Measurements from ENCODE around the gene OTUB2.

OTUB2 gene

DNA sequence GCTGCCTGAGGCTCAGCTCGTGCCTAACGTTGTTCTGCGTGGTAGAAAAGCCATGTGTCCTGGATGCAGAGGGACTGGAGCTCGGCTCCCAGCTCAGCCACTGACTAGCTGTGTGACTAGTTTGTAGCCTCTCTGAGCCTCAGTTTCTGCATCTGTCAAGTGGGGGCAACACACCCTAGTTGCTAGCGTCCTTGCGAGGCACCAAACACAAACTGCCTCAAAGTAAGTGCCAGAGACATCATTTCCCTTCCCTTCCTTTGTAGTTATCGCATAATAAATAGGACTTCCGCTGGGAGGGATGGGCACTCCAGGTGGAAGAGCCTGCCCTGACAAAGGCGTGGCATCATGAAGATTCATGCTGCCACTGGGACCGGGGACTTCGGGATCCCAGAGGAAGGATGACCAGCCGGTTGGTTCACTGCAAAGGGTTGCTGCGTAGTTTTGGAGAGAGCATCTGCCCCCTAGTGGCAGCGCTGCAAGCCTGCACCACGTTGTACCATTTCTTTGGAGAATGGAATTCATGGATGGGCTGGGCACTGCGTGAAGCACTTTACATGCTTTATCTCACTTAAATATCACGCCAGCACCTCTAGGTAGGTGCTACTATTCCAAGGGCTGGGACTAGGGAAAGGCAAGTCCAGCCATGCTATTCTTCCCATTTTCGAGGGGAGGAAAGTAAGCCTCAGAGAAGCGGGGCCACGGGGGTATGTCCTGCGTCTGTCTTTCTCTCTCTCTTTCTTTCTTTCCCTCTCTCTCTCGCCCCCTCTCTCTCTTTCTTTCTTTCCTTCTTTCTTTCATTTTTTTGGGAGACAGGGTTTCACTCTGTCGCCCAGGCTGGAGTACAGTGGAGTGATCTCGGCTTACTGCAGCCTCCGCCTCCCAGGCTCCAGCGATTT lies 24.4 kb upstream of the OTUB2 start:
- FAIRE-seq (peak; percentile 97), DNase-seq (ENCODE audit: insufficient read length, low spot score) (peak; percentile 65)
- TF ChIP-seq POU2F2 (IDR thresholded peaks at IDR 0.05; ENCODE audit: low read depth, low read length) (no peak), PAX5 (IDR thresholded peaks at IDR 0.05; ENCODE audit: insufficient read depth, low read length, severe bottlenecking) (no peak), POLR2AphosphoS5 (IDR thresholded peaks at IDR 0.05; ENCODE audit: low read depth, low read length) (no peak), POLR2A (IDR thresholded peaks at IDR 0.05; ENCODE audit: low read depth, low read length) (no peak), SPI1 (IDR thresholded peaks at IDR 0.05; ENCODE audit: low read depth, low read length) (no peak), TAF1 (IDR thresholded peaks at IDR 0.05; ENCODE audit: low read depth, low read length) (no peak)

DNA sequence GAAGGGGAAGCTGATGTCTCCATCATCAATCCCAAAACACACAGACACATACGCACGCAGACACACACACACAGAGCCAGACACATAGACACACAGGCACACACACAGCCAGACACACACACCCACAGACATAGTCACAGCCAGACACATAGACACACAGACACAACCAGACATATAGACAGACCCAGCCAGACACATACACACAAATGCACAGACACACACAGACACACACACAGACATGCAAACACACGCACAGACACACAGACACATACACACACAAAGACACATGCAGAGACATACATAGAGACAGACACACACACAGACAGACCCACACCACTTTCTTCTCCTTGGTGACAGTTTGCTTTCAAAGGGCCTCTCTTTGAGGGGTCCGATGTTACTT lies 22.7 kb upstream of the OTUB2 start:
- DNase-seq (ENCODE audit: insufficient read length, low spot score) (no peak), FAIRE-seq (peak; percentile 74)

DNA sequence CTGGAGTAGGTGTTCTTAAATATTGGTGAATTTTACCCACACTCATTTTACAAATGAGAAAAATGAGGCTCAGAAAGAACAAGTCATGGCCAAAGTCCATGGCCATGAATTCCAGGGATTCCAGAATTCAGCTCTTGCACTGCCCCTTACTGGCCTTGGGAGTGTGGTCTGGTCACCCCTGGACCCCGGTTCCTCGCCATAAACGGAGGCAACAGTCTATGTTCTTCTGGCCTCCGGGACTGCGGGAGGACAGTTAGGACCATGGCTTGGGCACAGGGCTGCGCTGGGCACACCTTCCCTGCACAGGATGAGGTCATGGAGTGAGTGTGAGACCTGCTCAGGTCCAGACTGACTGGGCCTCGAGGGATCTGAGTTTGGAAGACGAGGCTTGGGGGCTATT lies 22.1 kb upstream of the OTUB2 start:
- FAIRE-seq: no peak
- TF ChIP-seq PAX5 (IDR thresholded peaks at IDR 0.05; ENCODE audit: insufficient read depth, low read length, severe bottlenecking): no peak
- no peak for TF ChIP-seq POU2F2 (IDR thresholded peaks at IDR 0.05; ENCODE audit: low read depth, low read length)
- no peak for TF ChIP-seq TAF1 (IDR thresholded peaks at IDR 0.05; ENCODE audit: low read depth, low read length)
- no peak for TF ChIP-seq SPI1 (IDR thresholded peaks at IDR 0.05; ENCODE audit: low read depth, low read length)
- no peak for TF ChIP-seq POLR2A (IDR thresholded peaks at IDR 0.05; ENCODE audit: low read depth, low read length)
- no peak for TF ChIP-seq POLR2AphosphoS5 (IDR thresholded peaks at IDR 0.05; ENCODE audit: low read depth, low read length)

More for the DNA sequence above, 22.7 kb upstream of the OTUB2 start:
- TF ChIP-seq POU2F2 (IDR thresholded peaks at IDR 0.05; ENCODE audit: low read depth, low read length): no peak

DNA sequence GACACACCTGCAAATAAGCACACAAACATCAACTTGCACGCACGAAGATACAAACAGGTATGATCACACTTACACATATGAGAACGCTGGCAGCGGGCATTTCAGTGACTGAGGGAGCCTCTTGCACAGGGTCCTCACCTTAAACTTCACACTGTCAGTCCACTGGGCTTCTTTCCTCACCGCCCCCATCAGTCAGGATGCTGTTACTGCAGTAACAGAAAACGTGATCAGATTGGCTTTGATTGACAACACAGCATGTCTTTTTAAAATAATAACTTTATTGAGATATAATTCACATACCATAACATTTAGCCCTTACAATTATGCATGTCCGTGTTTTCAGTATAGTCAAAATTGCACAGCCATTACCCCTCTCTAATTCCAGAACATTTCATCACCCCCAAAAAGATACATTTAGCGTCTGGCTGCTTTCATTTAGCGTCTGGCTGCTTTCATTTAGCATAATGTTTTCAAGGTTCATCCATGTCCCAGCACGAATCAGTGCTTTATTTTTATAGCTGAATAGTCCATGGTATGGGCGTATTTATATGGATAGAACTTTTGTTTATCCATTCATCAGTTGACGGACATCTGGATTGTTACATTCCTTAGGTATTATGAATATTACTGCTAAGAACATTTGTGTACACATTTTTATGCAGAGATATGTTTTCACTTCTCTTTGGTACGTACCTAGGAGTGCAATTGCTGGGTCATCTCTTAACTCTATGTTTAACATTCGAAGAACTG lies 20.6 kb upstream of the OTUB2 start:
- TF ChIP-seq POLR2A (IDR thresholded peaks at IDR 0.05; ENCODE audit: low read depth, low read length) (no peak), TAF1 (IDR thresholded peaks at IDR 0.05; ENCODE audit: low read depth, low read length) (no peak), POLR2AphosphoS5 (IDR thresholded peaks at IDR 0.05; ENCODE audit: low read depth, low read length) (no peak), POU2F2 (IDR thresholded peaks at IDR 0.05; ENCODE audit: low read depth, low read length) (no peak), PAX5 (IDR thresholded peaks at IDR 0.05; ENCODE audit: insufficient read depth, low read length, severe bottlenecking) (no peak), SPI1 (IDR thresholded peaks at IDR 0.05; ENCODE audit: low read depth, low read length) (no peak)
- DNase-seq (ENCODE audit: insufficient read length, low spot score) (no peak), FAIRE-seq (no peak)

More for the DNA sequence above, 22.1 kb upstream of the OTUB2 start:
- DNase-seq (ENCODE audit: insufficient read length, low spot score): no peak

DNA sequence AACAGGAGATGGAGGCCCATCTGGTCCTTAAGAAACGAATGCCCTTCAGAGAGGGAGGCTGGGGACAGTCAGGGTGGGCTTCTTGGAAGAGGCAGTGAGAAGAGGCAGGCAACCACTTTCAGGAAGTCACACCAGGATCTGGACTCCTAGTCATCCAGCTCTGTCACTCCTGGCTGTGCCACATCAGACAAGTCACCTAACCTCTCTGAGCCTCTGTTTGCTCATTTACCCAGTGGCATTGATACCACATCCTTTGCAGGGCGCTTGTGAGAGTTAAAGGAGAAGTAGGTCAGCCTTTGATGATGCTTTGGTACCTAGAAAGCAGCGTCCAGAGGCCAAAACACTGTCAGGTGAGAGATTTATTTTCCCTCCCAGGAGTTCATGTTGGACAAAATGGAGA lies 17.9 kb upstream of the OTUB2 start:
- DNase-seq (ENCODE audit: insufficient read length, low spot score) (no peak), FAIRE-seq (no peak)
- TF ChIP-seq POU2F2 (IDR thresholded peaks at IDR 0.05; ENCODE audit: low read depth, low read length) (no peak), POLR2AphosphoS5 (IDR thresholded peaks at IDR 0.05; ENCODE audit: low read depth, low read length) (no peak), SPI1 (IDR thresholded peaks at IDR 0.05; ENCODE audit: low read depth, low read length) (no peak), POLR2A (IDR thresholded peaks at IDR 0.05; ENCODE audit: low read depth, low read length) (no peak), TAF1 (IDR thresholded peaks at IDR 0.05; ENCODE audit: low read depth, low read length) (no peak), PAX5 (IDR thresholded peaks at IDR 0.05; ENCODE audit: insufficient read depth, low read length, severe bottlenecking) (no peak)

DNA sequence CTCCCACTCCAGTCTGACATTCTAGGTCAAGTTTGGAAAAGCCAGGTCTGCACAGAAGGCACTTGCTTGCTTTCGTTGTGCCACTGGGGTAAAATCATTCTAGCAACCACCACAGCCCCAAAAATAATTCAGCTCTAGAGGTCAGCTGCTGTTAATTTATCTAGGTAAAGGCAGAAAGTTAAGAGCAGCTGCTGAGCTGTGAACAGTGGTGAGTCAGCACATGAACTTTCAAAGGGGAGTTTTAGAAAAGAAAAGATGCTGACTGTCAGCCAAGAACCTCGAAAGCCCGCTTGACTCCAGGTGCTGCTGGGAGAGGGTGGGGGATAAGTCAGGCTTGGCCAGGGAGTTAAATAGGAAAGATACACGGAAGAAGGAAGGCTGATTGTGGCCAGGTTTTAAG lies 16.4 kb upstream of the OTUB2 start:
- DNase-seq (ENCODE audit: insufficient read length, low spot score) (no peak), FAIRE-seq (no peak)
- no peak for TF ChIP-seq POLR2A (IDR thresholded peaks at IDR 0.05; ENCODE audit: low read depth, low read length)
- no peak for TF ChIP-seq PAX5 (IDR thresholded peaks at IDR 0.05; ENCODE audit: insufficient read depth, low read length, severe bottlenecking)
- no peak for TF ChIP-seq SPI1 (IDR thresholded peaks at IDR 0.05; ENCODE audit: low read depth, low read length)
- TF ChIP-seq POLR2AphosphoS5 (IDR thresholded peaks at IDR 0.05; ENCODE audit: low read depth, low read length): no peak
- no peak for TF ChIP-seq TAF1 (IDR thresholded peaks at IDR 0.05; ENCODE audit: low read depth, low read length)
- TF ChIP-seq POU2F2 (IDR thresholded peaks at IDR 0.05; ENCODE audit: low read depth, low read length): no peak

DNA sequence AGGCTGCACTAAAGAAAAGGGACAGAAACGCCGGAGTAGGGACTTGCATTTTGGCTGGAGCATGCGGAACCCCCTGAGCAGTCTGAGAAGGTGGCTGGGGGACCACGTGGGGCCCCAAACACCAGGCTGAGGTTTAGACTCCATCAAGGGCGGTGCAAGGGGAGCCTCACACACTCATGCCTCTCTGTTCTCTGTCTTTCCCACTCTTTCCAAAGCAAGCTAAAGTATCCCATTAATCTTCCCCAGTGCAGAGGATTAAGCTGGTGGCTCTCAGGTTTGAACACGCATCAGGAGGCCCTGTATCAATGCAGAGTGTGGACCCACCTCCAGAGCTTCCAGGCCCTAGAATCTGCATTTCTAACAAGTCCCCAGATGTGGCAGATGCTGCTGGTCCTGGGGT lies 15.5 kb upstream of the OTUB2 start:
- TF ChIP-seq SPI1 (IDR thresholded peaks at IDR 0.05; ENCODE audit: low read depth, low read length) (no peak), POU2F2 (IDR thresholded peaks at IDR 0.05; ENCODE audit: low read depth, low read length) (no peak), POLR2A (IDR thresholded peaks at IDR 0.05; ENCODE audit: low read depth, low read length) (no peak), TAF1 (IDR thresholded peaks at IDR 0.05; ENCODE audit: low read depth, low read length) (no peak), PAX5 (IDR thresholded peaks at IDR 0.05; ENCODE audit: insufficient read depth, low read length, severe bottlenecking) (no peak), POLR2AphosphoS5 (IDR thresholded peaks at IDR 0.05; ENCODE audit: low read depth, low read length) (no peak)
- DNase-seq (ENCODE audit: insufficient read length, low spot score) (no peak), FAIRE-seq (no peak)

DNA sequence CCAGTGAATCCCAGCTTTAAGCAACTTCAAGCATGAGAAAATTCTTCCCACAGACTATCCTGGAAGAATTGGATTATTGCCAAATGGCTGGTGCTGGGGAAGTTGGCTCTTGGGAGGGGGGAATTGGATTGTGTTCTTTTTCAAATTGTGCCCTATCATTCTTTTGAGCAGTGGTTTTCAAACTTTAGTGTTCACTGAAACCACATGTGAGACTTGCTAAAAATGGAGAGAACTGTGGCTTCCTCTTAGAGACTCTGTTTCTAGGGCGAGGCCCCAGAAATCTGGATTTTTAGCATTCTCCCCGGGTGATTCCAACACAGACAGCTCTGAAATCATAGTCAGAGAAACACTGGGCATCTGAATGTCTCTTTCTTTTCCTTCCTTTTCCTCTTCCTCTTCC lies 14.3 kb upstream of the OTUB2 start:
- no peak for DNase-seq (ENCODE audit: insufficient read length, low spot score)
- FAIRE-seq: peak; percentile 62
- TF ChIP-seq POU2F2 (IDR thresholded peaks at IDR 0.05; ENCODE audit: low read depth, low read length) (no peak), SPI1 (IDR thresholded peaks at IDR 0.05; ENCODE audit: low read depth, low read length) (peak; percentile 34; the same call in 1 of the 2 replicates), PAX5 (IDR thresholded peaks at IDR 0.05; ENCODE audit: insufficient read depth, low read length, severe bottlenecking) (no peak), POLR2AphosphoS5 (IDR thresholded peaks at IDR 0.05; ENCODE audit: low read depth, low read length) (no peak)

DNA sequence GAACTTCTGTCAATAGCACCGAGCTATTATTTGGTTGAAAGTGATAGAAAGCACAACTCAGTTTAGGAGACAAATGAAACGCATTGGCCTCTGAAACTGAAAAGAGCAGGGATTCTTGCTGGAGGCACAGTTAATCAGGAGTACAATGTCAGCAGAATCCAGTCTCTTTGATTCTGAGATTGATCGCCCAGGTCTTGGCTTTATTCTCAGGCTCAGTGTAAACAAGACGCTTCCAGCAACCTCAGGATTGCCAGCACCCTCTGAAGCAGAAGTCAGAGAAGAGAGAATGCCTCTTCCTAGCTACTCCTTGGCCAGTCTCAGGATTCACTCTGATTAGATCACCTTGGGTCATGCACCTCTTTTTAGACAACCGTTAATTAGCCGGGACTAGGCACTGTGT lies 11.8 kb upstream of the OTUB2 start:
- no peak for DNase-seq (ENCODE audit: insufficient read length, low spot score)
- TF ChIP-seq POU2F2 (IDR thresholded peaks at IDR 0.05; ENCODE audit: low read depth, low read length) (no peak), TAF1 (IDR thresholded peaks at IDR 0.05; ENCODE audit: low read depth, low read length) (no peak), POLR2AphosphoS5 (IDR thresholded peaks at IDR 0.05; ENCODE audit: low read depth, low read length) (no peak), PAX5 (IDR thresholded peaks at IDR 0.05; ENCODE audit: insufficient read depth, low read length, severe bottlenecking) (no peak), POLR2A (IDR thresholded peaks at IDR 0.05; ENCODE audit: low read depth, low read length) (no peak), SPI1 (IDR thresholded peaks at IDR 0.05; ENCODE audit: low read depth, low read length) (no peak)
- no peak for FAIRE-seq
